OCI-LY7 (cell line): Measurements from ENCODE around the gene MUC21.

Experiments used
- EZH2phosphoT487 ChIP-seq: fragments of 200-600 bp; sonication (generic); IDR thresholded peaks from 2 replicates; pipeline ENCODE4 v1.6.1; 2018; ENCODE audit warnings: low read depth, borderline replicate concordance, mild to moderate bottlenecking, mixed run types, antibody characterized with exemption, low read length, moderate library complexity, mixed read lengths
- TF ChIP-seq, protein P1 (sequence below): fragments of 200-600 bp; sonication (generic); conservative IDR thresholded peaks from 2 replicates; pipeline ENCODE4 v1.5.1; 2014; ENCODE audit warnings: mild to moderate bottlenecking, antibody characterized with exemption, low read length, moderate library complexity, mixed read lengths

DNA sequence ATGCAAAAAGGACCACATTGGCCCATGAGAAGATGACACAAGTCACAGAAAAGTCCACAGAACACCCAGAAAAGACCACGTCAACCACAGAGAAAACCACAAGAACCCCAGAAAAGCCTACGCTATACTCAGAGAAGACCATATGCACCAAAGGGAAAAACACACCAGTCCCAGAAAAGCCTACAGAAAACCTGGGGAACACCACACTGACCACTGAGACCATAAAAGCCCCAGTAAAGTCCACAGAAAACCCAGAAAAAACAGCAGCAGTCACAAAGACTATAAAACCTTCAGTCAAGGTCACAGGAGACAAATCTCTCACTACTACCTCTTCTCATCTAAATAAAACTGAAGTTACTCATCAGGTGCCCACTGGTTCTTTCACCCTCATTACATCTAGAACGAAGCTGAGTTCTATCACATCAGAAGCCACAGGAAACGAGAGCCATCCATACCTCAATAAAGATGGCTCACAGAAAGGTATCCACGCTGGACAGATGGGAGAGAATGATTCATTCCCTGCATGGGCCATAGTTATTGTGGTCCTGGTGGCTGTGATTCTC lies 31.5 kb upstream of the MUC21 start:
- TF ChIP-seq EZH2phosphoT487, result no peak
- TF ChIP-seq, protein P1, sequence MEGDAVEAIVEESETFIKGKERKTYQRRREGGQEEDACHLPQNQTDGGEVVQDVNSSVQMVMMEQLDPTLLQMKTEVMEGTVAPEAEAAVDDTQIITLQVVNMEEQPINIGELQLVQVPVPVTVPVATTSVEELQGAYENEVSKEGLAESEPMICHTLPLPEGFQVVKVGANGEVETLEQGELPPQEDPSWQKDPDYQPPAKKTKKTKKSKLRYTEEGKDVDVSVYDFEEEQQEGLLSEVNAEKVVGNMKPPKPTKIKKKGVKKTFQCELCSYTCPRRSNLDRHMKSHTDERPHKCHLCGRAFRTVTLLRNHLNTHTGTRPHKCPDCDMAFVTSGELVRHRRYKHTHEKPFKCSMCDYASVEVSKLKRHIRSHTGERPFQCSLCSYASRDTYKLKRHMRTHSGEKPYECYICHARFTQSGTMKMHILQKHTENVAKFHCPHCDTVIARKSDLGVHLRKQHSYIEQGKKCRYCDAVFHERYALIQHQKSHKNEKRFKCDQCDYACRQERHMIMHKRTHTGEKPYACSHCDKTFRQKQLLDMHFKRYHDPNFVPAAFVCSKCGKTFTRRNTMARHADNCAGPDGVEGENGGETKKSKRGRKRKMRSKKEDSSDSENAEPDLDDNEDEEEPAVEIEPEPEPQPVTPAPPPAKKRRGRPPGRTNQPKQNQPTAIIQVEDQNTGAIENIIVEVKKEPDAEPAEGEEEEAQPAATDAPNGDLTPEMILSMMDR, result no peak
